ENCODE data around the gene SGSM2.

SGSM2 gene

GRCh38 chr17:2400474-2400866, 63.2 kb downstream of the SGSM2 start:
- TF ChIP-seq, protein P1, sequence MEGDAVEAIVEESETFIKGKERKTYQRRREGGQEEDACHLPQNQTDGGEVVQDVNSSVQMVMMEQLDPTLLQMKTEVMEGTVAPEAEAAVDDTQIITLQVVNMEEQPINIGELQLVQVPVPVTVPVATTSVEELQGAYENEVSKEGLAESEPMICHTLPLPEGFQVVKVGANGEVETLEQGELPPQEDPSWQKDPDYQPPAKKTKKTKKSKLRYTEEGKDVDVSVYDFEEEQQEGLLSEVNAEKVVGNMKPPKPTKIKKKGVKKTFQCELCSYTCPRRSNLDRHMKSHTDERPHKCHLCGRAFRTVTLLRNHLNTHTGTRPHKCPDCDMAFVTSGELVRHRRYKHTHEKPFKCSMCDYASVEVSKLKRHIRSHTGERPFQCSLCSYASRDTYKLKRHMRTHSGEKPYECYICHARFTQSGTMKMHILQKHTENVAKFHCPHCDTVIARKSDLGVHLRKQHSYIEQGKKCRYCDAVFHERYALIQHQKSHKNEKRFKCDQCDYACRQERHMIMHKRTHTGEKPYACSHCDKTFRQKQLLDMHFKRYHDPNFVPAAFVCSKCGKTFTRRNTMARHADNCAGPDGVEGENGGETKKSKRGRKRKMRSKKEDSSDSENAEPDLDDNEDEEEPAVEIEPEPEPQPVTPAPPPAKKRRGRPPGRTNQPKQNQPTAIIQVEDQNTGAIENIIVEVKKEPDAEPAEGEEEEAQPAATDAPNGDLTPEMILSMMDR (IDR thresholded peaks at IDR 0.05; ENCODE audit: low read depth, low read length, missing control alignments): no peak
- H3K4me3 ChIP-seq (ENCODE audit: low read depth, low read length): peak overlapping the region; percentile 99
- in situ Hi-C loops (cut with HindIII; ENCODE audit: low sequenced_read_pairs): no loop called here
- no peak for DNase-seq (ENCODE audit: low read depth)

DNA sequence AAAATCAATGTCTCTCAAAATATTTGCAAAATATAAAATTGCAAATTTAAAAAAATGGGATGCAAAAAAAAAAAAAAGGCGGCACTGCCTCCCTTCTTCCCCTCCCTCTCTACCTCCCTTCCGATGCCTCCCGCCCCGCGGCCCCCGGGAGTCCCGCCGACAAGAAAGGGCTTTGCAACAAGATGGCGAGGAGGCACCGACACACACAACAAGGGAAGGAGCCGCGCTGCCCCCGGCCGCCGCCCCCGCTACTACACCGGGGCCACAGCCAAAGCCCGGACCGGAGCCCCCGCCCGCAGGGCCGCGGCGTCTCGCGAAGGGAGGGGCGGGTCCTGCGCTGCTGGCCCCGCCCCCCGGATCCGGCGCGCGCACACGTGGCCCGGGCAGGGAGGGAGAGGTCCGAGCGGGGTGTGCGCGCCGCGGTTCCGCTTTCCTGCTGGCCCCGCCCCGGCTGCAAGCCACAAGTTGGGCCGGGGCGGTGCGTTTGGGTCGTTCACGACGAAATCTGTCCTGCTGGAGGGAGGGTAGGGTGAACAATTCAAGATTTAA, 63.6 kb downstream of the SGSM2 start, which contains the start of gene MNT:
Gene MNT, minus strand, starts transcription at position 184 of the 549 bp plus-strand sequence. CDS start 348 bp downstream, outside the sequence.
- in situ Hi-C loops (cut with HindIII; ENCODE audit: low sequenced_read_pairs): no loop called here
- DNase-seq (ENCODE audit: low read depth): peak; percentile 83
- peak within 1 kb of the TSS; percentile 99 for H3K4me3 ChIP-seq (ENCODE audit: low read depth, low read length)
- TF ChIP-seq, protein P1 (IDR thresholded peaks at IDR 0.05; ENCODE audit: low read depth, low read length, missing control alignments): no peak

GRCh38 chr17:2401426-2402221, 64.3 kb downstream of the SGSM2 start:
- peak overlapping the region; percentile 99 for H3K4me3 ChIP-seq (ENCODE audit: low read depth, low read length)
- TF ChIP-seq, protein P1 (IDR thresholded peaks at IDR 0.05; ENCODE audit: low read depth, low read length, missing control alignments): no peak
- in situ Hi-C loops (cut with HindIII; ENCODE audit: low sequenced_read_pairs): no loop called here
- peak; percentile 99 for DNase-seq (ENCODE audit: low read depth)

DNA sequence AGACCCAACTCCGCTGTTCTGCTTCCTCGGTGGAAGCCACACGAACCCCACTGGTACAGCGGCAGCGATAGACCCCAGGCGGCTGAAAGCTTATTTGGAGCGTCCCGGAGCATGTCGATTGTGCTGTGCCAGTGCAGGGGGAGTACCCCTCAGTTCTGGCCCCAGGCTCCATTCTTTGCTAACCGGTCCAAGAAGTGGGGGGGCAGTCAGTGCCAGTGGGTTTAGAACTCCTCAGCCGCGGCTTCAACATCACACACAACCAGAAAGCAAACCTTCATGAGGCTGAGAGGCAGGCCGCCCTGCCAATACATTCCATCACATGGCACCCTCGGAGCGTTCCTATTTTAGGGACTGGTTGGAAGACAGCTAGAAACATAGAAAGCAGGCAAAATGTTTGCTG, 65.2 kb downstream of the SGSM2 start:
- TF ChIP-seq, protein P1 (IDR thresholded peaks at IDR 0.05; ENCODE audit: low read depth, low read length, missing control alignments): no peak
- in situ Hi-C loops (cut with HindIII; ENCODE audit: low sequenced_read_pairs): no loop called here
- no peak for DNase-seq (ENCODE audit: low read depth)
- peak overlapping the region; percentile 99 for H3K4me3 ChIP-seq (ENCODE audit: low read depth, low read length)

DNA sequence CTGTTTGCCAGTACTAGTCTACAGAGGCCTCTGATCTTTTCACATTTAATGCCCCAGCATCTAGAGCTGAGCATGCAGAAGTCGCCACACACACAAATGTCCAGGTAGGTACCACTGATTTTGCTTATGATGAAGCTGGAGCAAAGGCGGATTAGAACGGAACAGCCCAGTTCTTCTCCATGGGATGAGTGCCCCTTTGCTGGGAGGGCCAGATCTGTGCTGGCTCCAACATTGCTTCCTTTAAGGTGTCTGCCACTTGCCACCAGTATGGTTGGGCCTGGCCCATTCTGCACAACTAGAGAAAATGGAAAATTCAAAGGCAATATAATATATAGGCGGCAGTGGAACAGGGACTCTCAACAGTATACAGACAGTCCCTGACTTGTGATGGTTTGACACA, 65.7 kb downstream of the SGSM2 start:
- no peak overlapping the region for H3K4me3 ChIP-seq (ENCODE audit: low read depth, low read length)
- TF ChIP-seq, protein P1 (IDR thresholded peaks at IDR 0.05; ENCODE audit: low read depth, low read length, missing control alignments): no peak
- no peak for DNase-seq (ENCODE audit: low read depth)
- in situ Hi-C loops (cut with HindIII; ENCODE audit: low sequenced_read_pairs): no loop called here

- TF ChIP-seq, protein P1 (IDR thresholded peaks at IDR 0.05; ENCODE audit: low read depth, low read length, missing control alignments): no peak
- H3K4me3 ChIP-seq (ENCODE audit: low read depth, low read length): no peak overlapping the region
- in situ Hi-C loops (cut with HindIII; ENCODE audit: low sequenced_read_pairs): no loop called here
- DNase-seq (ENCODE audit: low read depth): no peak
Measured at GRCh38 chr17:2405247-2405926, 68.1 kb downstream of the SGSM2 start.
